Smooth muscle cell (in vitro differentiated cells): ENCODE data around the gene FAM177B. TPM values are rescaled to one million over a fixed set of nuclear protein-coding genes. Genes with fewer than 3 reads are reported as not detected.
A peak's percentile ranks its signal among the peaks of the same experiment; 100 is the strongest.

Experiments
- DNase-seq: peaks from one replicate; lab custom pipeline; 2025; ENCODE audit not compliant: unreplicated experiment; lab: John Stamatoyannopoulos, UW
- H2AFZ ChIP-seq: fragments of 200-600 bp; sonication (generic); 2 replicates; pipeline ENCODE4 v1.6.0; 2016; ENCODE audit warnings: antibody characterized with exemption, low read depth, mild to moderate bottlenecking
- H3F3A ChIP-seq: fragments of 200-600 bp; sonication (generic); 2 replicates; pipeline ENCODE4 v1.6.0; 2017; ENCODE audit warnings: antibody characterized with exemption, low read depth
- H3K27ac ChIP-seq: fragments of 200-600 bp; sonication (generic); 2 replicates; pipeline ENCODE4 v1.5.1; 2016; ENCODE audit warnings: low read depth, mild to moderate bottlenecking
- H3K27me3 ChIP-seq: fragments of 200-600 bp; sonication (generic); 2 replicates; pipeline ENCODE4 v1.6.1; 2016; ENCODE audit warnings: low read depth, mild to moderate bottlenecking
- H3K36me3 ChIP-seq: fragments of 200-600 bp; sonication (generic); 2 replicates; pipeline ENCODE4 v1.5.1; 2016; ENCODE audit warnings: low read depth
- H3K4me1 ChIP-seq: fragments of 200-600 bp; sonication (generic); 2 replicates; pipeline ENCODE4 v1.5.1; 2016; ENCODE audit warnings: low read depth
- H3K4me2 ChIP-seq: fragments of 200-600 bp; sonication (generic); 2 replicates; pipeline ENCODE4 v1.6.0; 2016; ENCODE audit warnings: mild to moderate bottlenecking
- H3K4me3 ChIP-seq: fragments of 200-600 bp; sonication (generic); 2 replicates; pipeline ENCODE4 v1.5.1; 2016; ENCODE audit warnings: mild to moderate bottlenecking
- H3K79me2 ChIP-seq: fragments of 200-600 bp; sonication (generic); 2 replicates; pipeline ENCODE4 v1.6.0; 2016; ENCODE audit warnings: low read depth, mild to moderate bottlenecking
- H3K9ac ChIP-seq: fragments of 200-600 bp; sonication (generic); 2 replicates; pipeline ENCODE4 v1.6.0; 2016; ENCODE audit warnings: low read depth
- H3K9me3 ChIP-seq: fragments of 200-600 bp; sonication (generic); replicated peaks from 2 replicates; pipeline ENCODE4 v1.5.1; 2016; ENCODE audit warnings: low read depth
- H4K20me1 ChIP-seq: fragments of 200-600 bp; sonication (generic); 2 replicates; pipeline ENCODE4 v1.6.0; 2016; ENCODE audit warnings: low read depth
- WGBS: methylation state at CpG from one replicate; pipeline ENCODE4 v1.1.7; 2016; ENCODE audit warnings: low lambda C conversion rate; 5-methylcytosine and 5-hydroxymethylcytosine counted together
- polyA plus RNA-seq: library from polyadenylated mRNA; unstranded; fragments of >200 nt; fragmentation: Nextera tagmentation; extraction: Ambion mirVana; gene quantifications from 2 replicates; pipeline ENCODE4 v1.2.1, GENCODE V29; 2016
- total RNA-seq: library from RNA; depleted of rRNA; stranded (reverse); fragments of >200 nt; gene quantifications from 2 replicates; pipeline ENCODE4 v1.2.3, GENCODE V29; 2014
- TF ChIP-seq, protein P1 (sequence below): fragments of 200-600 bp; sonication (generic); IDR thresholded peaks from 2 replicates; pipeline ENCODE4 v1.5.1; 2017; ENCODE audit warnings: borderline replicate concordance, mild to moderate bottlenecking, antibody characterized with exemption; ENCODE audit not compliant: insufficient read depth, poor library complexity, severe bottlenecking

The FAM177B gene
- total and polyA plus RNA-seq, 2 experiments from 2014 or later: not detected

DNA sequence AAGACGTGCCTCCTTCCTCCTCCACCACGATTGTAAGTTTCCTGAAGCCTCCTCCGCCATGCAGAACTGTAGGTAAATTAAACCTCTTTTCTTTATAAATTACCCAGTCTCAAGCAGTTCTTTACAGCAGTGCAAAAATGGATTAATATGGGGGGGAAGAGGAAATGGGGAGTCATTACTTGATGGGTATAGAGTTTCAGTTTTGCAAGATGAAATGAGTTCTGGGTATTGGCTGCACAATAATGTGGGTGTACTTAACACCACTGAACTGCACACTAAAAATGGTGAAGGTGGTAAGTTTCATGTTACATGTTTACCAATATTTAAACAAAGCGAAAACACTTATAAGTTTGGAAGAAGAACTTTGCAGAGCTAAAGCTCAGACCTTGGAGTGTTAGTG is 53.5 kb downstream of the FAM177B start:
- Histone ChIP-seq H3K79me2 (no peaks in the 10 kb centered on the region), H2AFZ (no peak overlapping the region), H3K27ac (no peak overlapping the region), H3K36me3 (no peaks in the 10 kb centered on the region), H3K4me3 (no peak overlapping the region), H3K9me3 (no peaks in the 10 kb centered on the region), H3K27me3 (no peaks in the 10 kb centered on the region), H3K4me1 (no peaks in the 10 kb centered on the region), H4K20me1 (no peaks in the 10 kb centered on the region), H3F3A (no peaks in the 10 kb centered on the region), H3K9ac (no peak overlapping the region), H3K4me2 (no peak overlapping the region)
- WGBS: 90% methylated on average over 4 of the region's 4 CpGs
- TF ChIP-seq, protein P1, sequence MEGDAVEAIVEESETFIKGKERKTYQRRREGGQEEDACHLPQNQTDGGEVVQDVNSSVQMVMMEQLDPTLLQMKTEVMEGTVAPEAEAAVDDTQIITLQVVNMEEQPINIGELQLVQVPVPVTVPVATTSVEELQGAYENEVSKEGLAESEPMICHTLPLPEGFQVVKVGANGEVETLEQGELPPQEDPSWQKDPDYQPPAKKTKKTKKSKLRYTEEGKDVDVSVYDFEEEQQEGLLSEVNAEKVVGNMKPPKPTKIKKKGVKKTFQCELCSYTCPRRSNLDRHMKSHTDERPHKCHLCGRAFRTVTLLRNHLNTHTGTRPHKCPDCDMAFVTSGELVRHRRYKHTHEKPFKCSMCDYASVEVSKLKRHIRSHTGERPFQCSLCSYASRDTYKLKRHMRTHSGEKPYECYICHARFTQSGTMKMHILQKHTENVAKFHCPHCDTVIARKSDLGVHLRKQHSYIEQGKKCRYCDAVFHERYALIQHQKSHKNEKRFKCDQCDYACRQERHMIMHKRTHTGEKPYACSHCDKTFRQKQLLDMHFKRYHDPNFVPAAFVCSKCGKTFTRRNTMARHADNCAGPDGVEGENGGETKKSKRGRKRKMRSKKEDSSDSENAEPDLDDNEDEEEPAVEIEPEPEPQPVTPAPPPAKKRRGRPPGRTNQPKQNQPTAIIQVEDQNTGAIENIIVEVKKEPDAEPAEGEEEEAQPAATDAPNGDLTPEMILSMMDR: no peak
- no peak for DNase-seq

DNA sequence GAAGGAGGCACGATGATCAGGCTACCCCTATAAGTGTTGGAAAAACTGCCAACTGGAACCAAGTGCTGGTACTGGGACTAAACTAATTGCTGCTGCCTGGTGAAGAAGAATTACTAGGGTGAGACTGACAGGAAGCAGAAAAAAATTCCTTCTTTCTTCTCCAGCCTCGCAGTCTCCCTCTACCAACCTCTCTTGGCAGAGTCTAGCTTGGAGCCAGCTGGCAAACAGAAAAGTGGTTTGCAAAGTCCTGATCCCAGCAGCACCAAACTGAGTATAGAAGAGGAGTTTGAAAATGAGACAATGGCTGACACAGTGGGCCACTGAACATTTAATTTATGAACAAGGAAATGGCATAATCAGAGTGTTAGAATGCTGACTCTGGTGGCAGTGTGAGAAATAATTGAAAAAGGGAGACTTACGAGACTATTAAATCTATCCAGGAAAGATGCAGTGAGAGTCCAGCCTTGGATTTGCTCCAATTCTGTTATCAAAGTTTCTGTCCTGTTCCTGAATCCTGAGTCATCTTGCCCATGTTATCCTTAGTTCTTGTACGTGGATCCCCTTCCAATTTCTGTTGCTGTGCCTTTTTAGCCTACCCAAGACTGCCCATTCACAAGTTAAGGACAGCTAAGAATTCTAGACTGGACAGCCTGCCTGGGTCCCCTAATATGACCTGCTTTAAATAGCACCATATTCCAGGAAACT is 54.2 kb downstream of the FAM177B start:
- 39% methylated on average over 4 of the region's 4 CpGs for WGBS
- Histone ChIP-seq H3F3A (no peaks in the 10 kb centered on the region), H3K9me3 (no peaks in the 10 kb centered on the region), H3K27ac (no peak overlapping the region), H3K79me2 (no peaks in the 10 kb centered on the region), H3K4me3 (no peak overlapping the region), H3K9ac (no peak overlapping the region), H3K36me3 (no peaks in the 10 kb centered on the region), H3K4me2 (no peak overlapping the region), H2AFZ (peak overlapping the region; percentile 4), H4K20me1 (no peaks in the 10 kb centered on the region), H3K4me1 (no peaks in the 10 kb centered on the region), H3K27me3 (no peaks in the 10 kb centered on the region)
- TF ChIP-seq, protein P1: no peak
- DNase-seq: no peak

DNA sequence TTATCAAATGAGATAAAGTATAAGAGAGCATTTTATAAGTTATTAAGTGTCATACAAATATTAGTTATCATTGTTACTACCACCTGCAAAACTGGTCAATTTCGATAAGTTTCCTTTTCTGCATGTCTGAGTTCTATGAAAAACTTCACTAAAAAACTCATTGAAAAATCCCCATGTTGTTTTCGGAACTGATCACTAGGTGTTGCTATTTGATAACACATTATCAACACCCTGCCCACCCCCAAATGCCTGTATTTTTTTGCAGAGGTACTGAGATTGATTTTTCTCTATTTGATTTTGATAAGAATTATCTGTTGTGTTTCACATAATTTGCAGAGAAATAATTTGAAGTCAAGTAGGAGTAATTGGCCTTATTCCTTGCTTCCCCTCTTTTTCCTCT is 55.7 kb downstream of the FAM177B start:
- no peaks in the 10 kb centered on the region for H3K9me3 ChIP-seq
- no peaks in the 10 kb centered on the region for H3K4me1 ChIP-seq
- no peaks in the 10 kb centered on the region for H3K79me2 ChIP-seq
- no peaks in the 10 kb centered on the region for H3K27me3 ChIP-seq
- no peak overlapping the region for H3K27ac ChIP-seq
- H3K9ac ChIP-seq: no peak overlapping the region
- no peak overlapping the region for H3K4me2 ChIP-seq
- H3F3A ChIP-seq: no peaks in the 10 kb centered on the region
- no peak for DNase-seq
- no peaks in the 10 kb centered on the region for H4K20me1 ChIP-seq
- H3K36me3 ChIP-seq: no peaks in the 10 kb centered on the region
- TF ChIP-seq, protein P1: peak; percentile 60
- WGBS: 14% methylated on average over 2 of the region's 2 CpGs
- no peak overlapping the region for H3K4me3 ChIP-seq
- H2AFZ ChIP-seq: no peak overlapping the region
